ENCODE results near the gene CPT1A.

The CPT1A gene

DNA sequence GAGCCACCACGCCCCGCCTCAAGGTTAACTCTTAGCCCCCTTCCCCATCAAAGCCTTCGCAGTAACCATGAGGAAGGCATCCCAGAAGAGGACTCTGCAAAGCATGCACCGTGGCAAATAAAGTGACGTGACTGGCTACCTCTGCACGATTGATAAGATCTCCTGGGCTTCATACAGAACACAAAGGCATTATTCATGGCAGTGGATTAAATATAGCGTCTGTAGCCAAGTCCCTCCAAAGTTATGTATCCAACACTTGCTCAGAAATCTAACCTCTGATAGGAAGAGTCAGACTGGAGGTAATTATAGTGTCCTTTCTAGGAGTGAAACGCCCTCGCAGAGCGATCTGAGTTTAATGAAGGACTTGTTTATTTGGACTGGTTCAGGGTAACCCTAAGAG, 22.4 kb downstream of the CPT1A start:
- Histone ChIP-seq H4K20me1 (ENCODE audit: insufficient read depth, low read length, poor library complexity, severe bottlenecking) (peaks cover 62% of the 10 kb centered on the region), H3K9ac (ENCODE audit: low read depth, low read length, poor library complexity, severe bottlenecking) (no peak overlapping the region), H3K9me3 (ENCODE audit: insufficient read depth, low read depth, low read length) (no peaks in the 10 kb centered on the region), H3K79me2 (ENCODE audit: insufficient read depth, low read length) (peaks cover 96% of the 10 kb centered on the region), H3K36me3 (ENCODE audit: insufficient read depth, low read length) (peaks cover 46% of the 10 kb centered on the region; the same call in 1 of the 2 replicates), H3K4me2 (ENCODE audit: low read depth, low read length, poor library complexity, severe bottlenecking) (no peak overlapping the region), H3K4me1 (ENCODE audit: insufficient read depth, low read length, poor library complexity, severe bottlenecking) (no peaks in the 10 kb centered on the region), H2AFZ (ENCODE audit: low read length) (no peak overlapping the region), H3F3A (ENCODE audit: low read depth) (no peaks in the 10 kb centered on the region), H3K27me3 (ENCODE audit: insufficient read depth, low read length, poor library complexity, severe bottlenecking) (no peaks in the 10 kb centered on the region), H3K4me3 (ENCODE audit: low read length, poor library complexity, severe bottlenecking) (no peak overlapping the region), H3K9me2 (replicated peaks; ENCODE audit: low read depth, low read length) (no peaks in the 10 kb centered on the region)
- TF ChIP-seq, protein P1, sequence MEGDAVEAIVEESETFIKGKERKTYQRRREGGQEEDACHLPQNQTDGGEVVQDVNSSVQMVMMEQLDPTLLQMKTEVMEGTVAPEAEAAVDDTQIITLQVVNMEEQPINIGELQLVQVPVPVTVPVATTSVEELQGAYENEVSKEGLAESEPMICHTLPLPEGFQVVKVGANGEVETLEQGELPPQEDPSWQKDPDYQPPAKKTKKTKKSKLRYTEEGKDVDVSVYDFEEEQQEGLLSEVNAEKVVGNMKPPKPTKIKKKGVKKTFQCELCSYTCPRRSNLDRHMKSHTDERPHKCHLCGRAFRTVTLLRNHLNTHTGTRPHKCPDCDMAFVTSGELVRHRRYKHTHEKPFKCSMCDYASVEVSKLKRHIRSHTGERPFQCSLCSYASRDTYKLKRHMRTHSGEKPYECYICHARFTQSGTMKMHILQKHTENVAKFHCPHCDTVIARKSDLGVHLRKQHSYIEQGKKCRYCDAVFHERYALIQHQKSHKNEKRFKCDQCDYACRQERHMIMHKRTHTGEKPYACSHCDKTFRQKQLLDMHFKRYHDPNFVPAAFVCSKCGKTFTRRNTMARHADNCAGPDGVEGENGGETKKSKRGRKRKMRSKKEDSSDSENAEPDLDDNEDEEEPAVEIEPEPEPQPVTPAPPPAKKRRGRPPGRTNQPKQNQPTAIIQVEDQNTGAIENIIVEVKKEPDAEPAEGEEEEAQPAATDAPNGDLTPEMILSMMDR (conservative IDR thresholded peaks at IDR 0.05; ENCODE audit: low read length): no peak
- no peak for TF ChIP-seq EZH2phosphoT487 (IDR thresholded peaks at IDR 0.05; ENCODE audit: borderline replicate concordance)

DNA sequence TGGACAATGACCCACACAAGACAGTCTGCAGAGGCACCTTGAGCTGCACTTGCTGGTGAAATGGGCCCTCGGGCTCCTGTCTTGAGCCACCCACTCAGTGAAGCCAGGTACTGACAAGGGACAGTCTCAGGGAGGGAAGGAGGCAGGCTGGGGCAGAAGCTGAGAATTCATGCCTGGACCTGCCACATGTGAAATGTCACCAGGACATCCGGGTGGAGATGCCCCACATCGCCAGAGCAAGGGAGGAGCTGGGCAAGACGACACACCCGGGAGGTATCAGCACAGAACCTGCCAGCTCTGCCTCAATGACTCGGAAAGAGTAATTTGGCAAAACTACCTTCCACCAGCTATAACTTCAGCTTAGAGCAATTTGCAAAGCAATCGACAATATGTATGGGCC, 23.5 kb downstream of the CPT1A start:
- Histone ChIP-seq H3K9me3 (ENCODE audit: insufficient read depth, low read depth, low read length) (no peaks in the 10 kb centered on the region), H4K20me1 (ENCODE audit: insufficient read depth, low read length, poor library complexity, severe bottlenecking) (peaks cover 59% of the 10 kb centered on the region), H3K4me2 (ENCODE audit: low read depth, low read length, poor library complexity, severe bottlenecking) (no peak overlapping the region), H3K4me3 (ENCODE audit: low read length, poor library complexity, severe bottlenecking) (no peak overlapping the region), H3K9ac (ENCODE audit: low read depth, low read length, poor library complexity, severe bottlenecking) (no peak overlapping the region), H3K27me3 (ENCODE audit: insufficient read depth, low read length, poor library complexity, severe bottlenecking) (no peaks in the 10 kb centered on the region), H3F3A (ENCODE audit: low read depth) (no peaks in the 10 kb centered on the region), H3K79me2 (ENCODE audit: insufficient read depth, low read length) (peaks cover 84% of the 10 kb centered on the region), H2AFZ (ENCODE audit: low read length) (no peak overlapping the region), H3K9me2 (replicated peaks; ENCODE audit: low read depth, low read length) (no peaks in the 10 kb centered on the region), H3K36me3 (ENCODE audit: insufficient read depth, low read length) (peaks cover 57% of the 10 kb centered on the region; the same call in 1 of the 2 replicates), H3K4me1 (ENCODE audit: insufficient read depth, low read length, poor library complexity, severe bottlenecking) (no peaks in the 10 kb centered on the region)
- TF ChIP-seq, protein P1 (conservative IDR thresholded peaks at IDR 0.05; ENCODE audit: low read length): no peak
- TF ChIP-seq EZH2phosphoT487 (IDR thresholded peaks at IDR 0.05; ENCODE audit: borderline replicate concordance): no peak

DNA sequence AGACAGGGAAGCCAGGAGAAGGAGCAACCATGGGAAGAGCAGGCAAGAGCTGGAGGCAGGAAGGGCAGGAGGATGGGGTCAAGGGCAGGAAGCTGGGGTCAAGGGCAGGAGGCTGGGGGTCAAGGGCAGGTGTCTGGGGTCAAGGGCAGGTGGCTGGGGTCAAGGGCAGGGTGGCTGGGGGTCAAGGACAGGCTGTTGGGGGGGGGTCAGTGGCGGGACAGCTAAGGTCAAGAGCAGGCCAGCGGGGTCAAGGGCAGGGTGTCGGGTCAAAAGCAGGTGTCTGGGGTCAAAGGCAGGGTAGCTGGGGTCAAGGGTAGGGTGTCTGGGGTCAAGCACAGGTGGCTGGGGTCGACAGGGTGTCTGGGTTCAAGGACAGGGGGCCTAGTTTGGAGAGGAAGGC, 24.2 kb downstream of the CPT1A start:
- peaks cover 78% of the 10 kb centered on the region for H3K79me2 ChIP-seq (ENCODE audit: insufficient read depth, low read length)
- H3K9me2 ChIP-seq (replicated peaks; ENCODE audit: low read depth, low read length): no peaks in the 10 kb centered on the region
- TF ChIP-seq EZH2phosphoT487 (IDR thresholded peaks at IDR 0.05; ENCODE audit: borderline replicate concordance): no peak
- TF ChIP-seq, protein P1 (conservative IDR thresholded peaks at IDR 0.05; ENCODE audit: low read length): no peak

More for the DNA sequence above, 24.2 kb downstream of the CPT1A start:
- H4K20me1 ChIP-seq (ENCODE audit: insufficient read depth, low read length, poor library complexity, severe bottlenecking): peaks cover 57% of the 10 kb centered on the region
- no peaks in the 10 kb centered on the region for H3K27me3 ChIP-seq (ENCODE audit: insufficient read depth, low read length, poor library complexity, severe bottlenecking)
- peaks cover 57% of the 10 kb centered on the region; the same call in 1 of the 2 replicates for H3K36me3 ChIP-seq (ENCODE audit: insufficient read depth, low read length)
- H2AFZ ChIP-seq (ENCODE audit: low read length): no peak overlapping the region
- H3K4me1 ChIP-seq (ENCODE audit: insufficient read depth, low read length, poor library complexity, severe bottlenecking): no peaks in the 10 kb centered on the region
- H3K9me3 ChIP-seq (ENCODE audit: insufficient read depth, low read depth, low read length): no peaks in the 10 kb centered on the region
- H3K4me2 ChIP-seq (ENCODE audit: low read depth, low read length, poor library complexity, severe bottlenecking): no peak overlapping the region
- no peak overlapping the region for H3K9ac ChIP-seq (ENCODE audit: low read depth, low read length, poor library complexity, severe bottlenecking)
- H3K4me3 ChIP-seq (ENCODE audit: low read length, poor library complexity, severe bottlenecking): no peak overlapping the region
- H3F3A ChIP-seq (ENCODE audit: low read depth): no peaks in the 10 kb centered on the region
